RPMI8226 (cell line): ENCODE data around the gene CPLANE2.

ENCODE experiments used
- DNase-seq: peaks from one replicate; pipeline ENCODE4 v3.0.0-alpha.2; 2015

Gene CPLANE2

GRCh38 chr1:16186655-16187235 lies 50.2 kb downstream of the CPLANE2 start:
- DNase-seq: no peak

GRCh38 chr1:16184557-16185303 lies 52.3 kb downstream of the CPLANE2 start:
- no peak for DNase-seq

DNA sequence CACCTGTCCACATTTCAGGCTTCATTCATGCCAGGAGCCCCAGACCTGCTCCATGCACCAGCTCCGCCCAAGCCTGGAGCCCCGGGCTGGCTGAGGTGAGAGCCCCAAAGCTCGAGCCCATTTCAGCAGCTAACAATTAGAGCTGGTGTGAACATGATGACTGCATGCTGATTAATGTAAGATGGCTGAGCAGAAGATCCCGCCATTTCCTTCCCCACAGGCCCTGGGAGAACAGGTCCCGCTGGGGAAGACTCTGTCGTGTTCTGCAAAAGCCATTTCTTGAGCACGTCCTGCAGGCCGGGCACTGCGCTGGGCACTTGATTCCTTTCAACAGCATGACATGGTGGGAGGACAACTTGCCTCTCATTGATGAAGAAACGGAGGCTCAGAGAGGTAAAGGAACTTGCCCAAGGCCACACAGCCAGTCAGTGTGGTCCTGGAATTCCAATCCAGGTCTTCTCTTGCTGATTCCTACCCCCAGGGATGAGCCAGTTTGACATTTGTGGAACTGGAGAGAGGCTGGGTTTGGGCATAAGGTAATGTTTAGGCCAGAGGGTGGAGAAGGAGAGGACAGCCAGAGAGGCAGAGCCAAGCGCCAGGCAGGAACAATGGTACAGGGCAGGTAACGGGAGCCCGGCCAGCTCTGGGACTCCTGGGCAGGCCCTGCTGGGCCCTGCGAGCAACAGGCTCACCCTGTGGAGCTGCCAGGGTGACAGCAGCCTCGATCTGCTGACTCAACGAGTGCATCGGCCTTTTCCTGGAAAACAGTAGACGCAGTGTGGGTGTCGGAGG lies 53.0 kb downstream of the CPLANE2 start:
- DNase-seq: no peak

DNA sequence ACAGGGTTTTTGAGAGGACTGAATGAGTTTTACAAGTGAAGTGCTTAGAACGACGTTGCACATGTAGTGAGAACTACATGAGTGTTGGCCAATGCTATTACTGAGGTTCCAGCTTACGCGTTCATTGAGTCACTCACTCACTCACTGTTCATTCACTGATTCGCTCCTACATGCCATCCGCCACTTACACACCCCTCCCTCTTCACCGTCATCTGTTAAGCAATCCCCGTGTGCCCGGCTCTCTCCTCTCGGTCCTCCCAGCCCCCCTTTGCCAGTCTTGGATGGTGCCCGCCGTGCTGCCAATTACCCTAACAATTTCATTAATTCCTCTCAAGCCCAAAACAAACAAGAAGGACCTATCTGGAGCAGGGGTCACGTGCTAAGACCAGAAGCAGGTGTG lies 53.8 kb downstream of the CPLANE2 start:
- no peak for DNase-seq

DNA sequence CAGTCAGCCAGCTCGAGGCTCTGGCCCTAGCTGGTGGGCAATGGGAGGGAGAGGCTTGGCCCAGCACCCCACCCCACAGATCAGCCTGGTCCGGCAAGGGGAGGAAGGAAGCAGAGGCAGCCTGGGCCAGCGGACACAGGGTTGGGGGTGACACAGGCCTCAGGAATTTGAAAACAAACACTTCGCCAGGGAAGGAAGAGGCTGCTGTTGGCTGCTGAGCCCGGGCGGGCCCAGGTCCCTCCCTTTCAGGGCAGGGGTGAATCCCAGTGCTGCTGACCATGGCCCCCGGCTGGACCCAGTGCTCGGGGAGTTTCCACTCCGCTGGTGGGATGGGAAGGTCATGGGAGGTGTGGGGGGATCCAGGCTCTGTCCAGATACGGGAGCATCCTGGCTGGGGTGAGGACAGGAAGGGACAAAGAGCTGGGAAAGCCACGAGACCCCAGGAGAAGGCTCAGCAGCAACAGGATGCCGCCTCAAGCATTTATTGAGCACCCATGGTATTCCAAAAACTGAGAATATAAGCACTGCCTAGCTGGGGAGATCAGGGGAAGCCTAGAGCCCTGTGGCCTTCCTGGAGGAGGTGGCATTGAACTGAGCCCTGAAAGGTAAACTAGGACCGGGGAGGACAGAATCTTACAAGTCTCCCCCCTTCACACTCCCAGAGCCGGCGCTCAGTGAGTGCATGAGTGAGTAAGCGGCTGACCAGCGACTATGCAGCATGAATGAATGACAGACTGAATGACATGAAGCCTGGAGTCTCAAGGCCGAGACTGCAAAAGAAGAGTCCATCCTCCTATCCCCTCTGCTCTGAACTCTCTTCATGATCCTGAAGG lies 54.9 kb downstream of the CPLANE2 start:
- DNase-seq: no peak
